Measurements from ENCODE around the gene FAM78A.
A peak's percentile ranks its signal among the peaks of the same experiment; 100 is the strongest.

The FAM78A gene

DNA sequence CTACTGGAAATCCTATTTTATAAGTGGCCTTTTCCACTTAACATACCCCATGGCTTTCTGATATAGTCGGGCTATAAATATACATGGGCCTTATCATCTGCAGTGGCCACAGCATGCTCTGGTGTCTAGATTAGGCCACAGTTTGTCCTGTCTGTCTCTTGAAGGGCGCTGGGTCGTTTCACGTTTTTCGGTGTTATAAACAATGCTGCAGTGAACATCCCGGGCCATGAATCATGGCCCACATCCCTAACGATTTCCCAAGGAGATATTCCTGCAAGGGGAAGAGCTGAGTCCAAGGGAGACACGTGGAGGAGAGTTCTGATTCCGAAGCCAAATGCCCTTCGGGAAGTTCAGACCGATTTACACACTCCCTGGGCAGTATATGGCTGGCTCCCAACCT, 21.6 kb upstream of the FAM78A start:
- Histone ChIP-seq H3K4me3 (ENCODE audit: low read length) (no peak overlapping the region), H3K4me1 (ENCODE audit: insufficient read depth, low read length) (no peaks in the 10 kb centered on the region), H3K9me3 (ENCODE audit: low read length) (peaks cover 2% of the 10 kb centered on the region), H3K36me3 (ENCODE audit: insufficient read depth, low read length) (no peaks in the 10 kb centered on the region), H3K27me3 (ENCODE audit: insufficient read depth, low read length) (no peaks in the 10 kb centered on the region), H2AFZ (ENCODE audit: low read depth, low read length) (no peak overlapping the region)

DNA sequence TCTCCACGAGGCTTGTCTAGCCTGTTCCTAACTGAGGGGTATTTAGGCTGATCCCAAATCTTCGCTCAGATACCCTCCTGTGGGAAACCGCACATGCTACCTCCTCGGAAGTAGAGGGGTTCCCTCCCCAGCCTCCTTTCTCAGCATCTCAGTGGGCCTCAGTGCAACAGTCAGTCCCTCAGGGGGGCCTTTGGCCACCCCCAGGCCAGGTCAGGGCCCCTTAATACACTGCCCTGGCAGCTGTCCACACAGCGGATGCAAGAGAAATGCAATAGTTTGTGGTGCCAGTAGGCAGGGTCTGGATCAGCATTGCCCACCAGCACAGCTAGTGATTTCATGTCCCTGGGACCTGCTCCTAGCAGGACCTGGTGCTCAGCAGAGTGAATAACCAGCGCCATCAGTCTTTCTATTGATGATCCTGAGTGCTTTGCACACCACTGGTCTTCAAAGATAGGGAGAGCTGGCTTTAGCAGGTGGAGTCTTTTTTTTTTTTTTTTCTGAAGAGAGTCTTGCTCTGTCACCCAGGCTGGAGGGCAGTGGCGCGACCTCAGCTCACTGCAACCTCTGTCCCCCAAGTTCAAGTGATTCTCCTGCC, 20.7 kb upstream of the FAM78A start:
- Histone ChIP-seq H3K4me3 (ENCODE audit: low read length) (no peak overlapping the region), H2AFZ (ENCODE audit: low read depth, low read length) (no peak overlapping the region), H3K4me1 (ENCODE audit: insufficient read depth, low read length) (no peaks in the 10 kb centered on the region), H3K9me3 (ENCODE audit: low read length) (peaks cover 2% of the 10 kb centered on the region), H3K27me3 (ENCODE audit: insufficient read depth, low read length) (no peaks in the 10 kb centered on the region), H3K36me3 (ENCODE audit: insufficient read depth, low read length) (no peaks in the 10 kb centered on the region)

DNA sequence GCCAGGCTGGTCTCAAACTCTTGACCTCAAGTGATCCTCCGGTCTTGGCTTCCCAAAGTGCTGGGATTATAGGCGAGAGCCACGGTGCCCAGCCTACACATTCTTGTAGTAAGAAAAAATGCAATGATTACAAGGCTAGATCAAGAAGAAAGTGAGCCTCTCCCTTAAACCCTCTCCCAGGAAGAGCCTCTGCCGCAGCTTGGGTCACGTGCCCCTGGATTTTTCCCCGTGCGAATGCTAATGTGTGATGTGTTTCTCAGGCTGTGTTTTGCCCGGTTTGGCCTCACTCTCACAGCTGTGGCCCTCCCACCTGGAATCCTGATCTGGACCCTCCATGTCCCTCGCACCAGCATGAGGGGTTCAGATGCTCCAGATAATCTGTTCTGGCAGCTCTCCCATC, 20.1 kb upstream of the FAM78A start:
- H3K4me3 ChIP-seq (ENCODE audit: low read length): no peak overlapping the region
- H2AFZ ChIP-seq (ENCODE audit: low read depth, low read length): no peak overlapping the region
- H3K4me1 ChIP-seq (ENCODE audit: insufficient read depth, low read length): no peaks in the 10 kb centered on the region
- H3K9me3 ChIP-seq (ENCODE audit: low read length): peaks cover 2% of the 10 kb centered on the region
- H3K36me3 ChIP-seq (ENCODE audit: insufficient read depth, low read length): no peaks in the 10 kb centered on the region
- H3K27me3 ChIP-seq (ENCODE audit: insufficient read depth, low read length): no peaks in the 10 kb centered on the region

DNA sequence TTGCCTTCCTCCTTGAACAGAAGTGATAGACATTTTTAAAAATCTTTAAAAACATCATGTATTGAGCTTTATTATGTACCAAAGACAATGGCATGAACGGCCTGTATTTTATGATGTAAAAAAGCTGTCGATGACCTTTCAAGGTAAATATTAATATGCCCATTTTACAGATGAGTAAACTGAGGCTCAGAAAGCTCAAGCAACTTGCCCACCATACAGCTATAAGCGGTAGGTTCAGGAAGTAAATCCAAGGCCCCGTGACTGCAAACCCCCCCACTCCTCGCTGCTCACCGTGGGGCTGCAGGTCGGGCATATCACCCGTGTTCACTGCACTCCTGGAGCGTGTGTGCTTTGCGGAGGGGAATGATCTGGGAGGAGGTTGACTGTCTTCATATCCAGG, 16.6 kb upstream of the FAM78A start:
- Histone ChIP-seq H3K9me3 (ENCODE audit: low read length) (no peaks in the 10 kb centered on the region), H3K4me3 (ENCODE audit: low read length) (no peak overlapping the region), H3K36me3 (ENCODE audit: insufficient read depth, low read length) (no peaks in the 10 kb centered on the region), H3K4me1 (ENCODE audit: insufficient read depth, low read length) (peaks cover 16% of the 10 kb centered on the region), H2AFZ (ENCODE audit: low read depth, low read length) (no peak overlapping the region), H3K27me3 (ENCODE audit: insufficient read depth, low read length) (no peaks in the 10 kb centered on the region)

DNA sequence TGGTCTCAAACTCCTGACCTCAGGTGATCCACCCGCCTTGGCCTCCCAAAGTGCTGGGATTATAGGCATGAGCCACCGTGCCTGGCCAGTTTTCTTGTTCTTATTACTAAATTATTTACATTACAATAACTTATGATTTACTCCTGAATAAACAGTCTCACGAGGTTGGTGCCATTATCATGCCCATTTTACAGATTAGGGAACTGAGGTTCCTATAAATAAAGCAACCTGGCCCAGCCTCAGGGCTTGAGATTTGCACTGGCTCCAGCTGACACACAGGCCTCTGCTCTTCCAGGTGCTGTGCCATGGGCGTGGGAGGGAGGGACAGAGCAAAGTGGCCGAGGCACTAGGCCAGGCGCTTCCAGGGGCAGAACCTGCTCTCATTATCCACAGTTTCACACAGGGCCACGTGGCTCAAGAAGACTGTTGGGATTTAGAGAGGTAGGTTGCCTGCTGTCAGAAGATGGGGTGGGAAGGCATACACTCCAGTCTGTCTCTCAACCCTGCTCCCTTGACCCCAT, 15.5 kb upstream of the FAM78A start:
- Histone ChIP-seq H2AFZ (ENCODE audit: low read depth, low read length) (no peak overlapping the region), H3K36me3 (ENCODE audit: insufficient read depth, low read length) (no peaks in the 10 kb centered on the region), H3K9me3 (ENCODE audit: low read length) (no peaks in the 10 kb centered on the region), H3K4me1 (ENCODE audit: insufficient read depth, low read length) (peaks cover 16% of the 10 kb centered on the region), H3K27me3 (ENCODE audit: insufficient read depth, low read length) (no peaks in the 10 kb centered on the region), H3K4me3 (ENCODE audit: low read length) (no peak overlapping the region)

DNA sequence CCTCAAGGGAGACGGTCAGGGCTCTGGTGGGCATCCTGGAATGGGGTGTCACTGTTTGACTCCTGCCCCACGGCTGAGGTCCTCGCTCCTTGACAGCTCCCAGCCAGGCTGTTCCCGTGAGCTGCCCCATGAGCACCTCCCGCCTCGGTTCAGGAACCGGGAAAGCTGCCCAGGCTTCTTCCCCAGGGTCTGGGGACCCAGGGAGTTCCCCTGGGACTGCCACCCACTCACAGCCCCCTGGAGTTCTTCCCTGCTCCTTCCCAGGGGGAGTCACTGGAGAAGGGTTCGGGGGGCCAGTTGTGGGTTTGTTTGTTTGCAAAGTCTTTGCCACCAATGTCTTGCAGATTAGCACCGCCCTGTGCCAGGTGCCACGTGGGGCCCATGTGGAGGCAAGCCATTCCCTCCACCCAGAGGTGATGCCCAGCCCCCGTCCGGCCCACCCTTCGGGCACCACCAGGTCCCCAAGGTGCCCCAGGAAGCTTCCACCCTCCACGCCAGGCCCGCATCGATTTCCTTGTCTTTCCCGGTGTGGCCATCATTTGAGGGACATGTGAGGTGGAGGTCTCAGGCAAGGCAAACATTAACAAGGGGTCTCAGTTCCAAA, 14.6 kb upstream of the FAM78A start:
- Histone ChIP-seq H3K27me3 (ENCODE audit: insufficient read depth, low read length) (no peaks in the 10 kb centered on the region), H3K36me3 (ENCODE audit: insufficient read depth, low read length) (no peaks in the 10 kb centered on the region), H2AFZ (ENCODE audit: low read depth, low read length) (no peak overlapping the region), H3K4me3 (ENCODE audit: low read length) (no peak overlapping the region), H3K4me1 (ENCODE audit: insufficient read depth, low read length) (peaks cover 16% of the 10 kb centered on the region), H3K9me3 (ENCODE audit: low read length) (no peaks in the 10 kb centered on the region)

DNA sequence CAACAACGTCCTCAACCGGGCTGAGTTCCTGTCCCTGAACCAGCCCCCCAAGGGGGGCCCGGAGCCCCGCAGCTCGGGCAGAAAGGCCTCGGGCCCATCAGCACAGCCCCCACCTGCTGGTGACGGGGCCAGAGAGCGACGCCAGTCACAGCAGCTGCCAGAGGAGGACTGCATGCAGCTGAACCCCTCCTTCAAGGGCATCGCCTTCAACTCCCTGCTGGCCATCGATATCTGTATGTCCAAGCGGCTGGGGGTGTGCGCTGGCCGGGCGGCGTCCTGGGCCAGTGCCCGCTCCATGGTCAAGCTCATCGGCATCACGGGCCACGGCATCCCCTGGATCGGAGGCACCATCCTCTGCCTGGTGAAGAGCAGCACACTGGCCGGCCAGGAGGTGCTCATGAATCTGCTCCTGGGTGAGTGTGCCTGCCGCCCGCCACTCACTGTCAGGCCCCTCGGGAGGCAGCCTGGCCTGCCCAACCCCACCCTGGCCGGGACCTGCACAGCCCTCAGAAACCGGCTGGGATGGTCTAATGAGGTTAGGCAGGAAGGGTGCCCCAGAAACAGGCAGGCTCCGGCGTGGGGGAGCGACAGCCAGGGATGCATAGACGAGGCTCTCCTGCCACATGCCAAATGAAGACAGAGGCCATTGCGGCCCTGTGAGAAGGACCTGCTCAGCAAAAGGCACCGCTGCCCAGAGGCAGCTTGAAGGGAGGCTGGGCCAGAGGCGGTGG, 13.9 kb upstream of the FAM78A start:
- peaks cover 16% of the 10 kb centered on the region for H3K4me1 ChIP-seq (ENCODE audit: insufficient read depth, low read length)
- no peaks in the 10 kb centered on the region for H3K9me3 ChIP-seq (ENCODE audit: low read length)
- H3K4me3 ChIP-seq (ENCODE audit: low read length): peak overlapping the region; percentile 23
- no peaks in the 10 kb centered on the region for H3K36me3 ChIP-seq (ENCODE audit: insufficient read depth, low read length)
- H3K27me3 ChIP-seq (ENCODE audit: insufficient read depth, low read length): no peaks in the 10 kb centered on the region
- peak overlapping the region; percentile 59 for H2AFZ ChIP-seq (ENCODE audit: low read depth, low read length)

DNA sequence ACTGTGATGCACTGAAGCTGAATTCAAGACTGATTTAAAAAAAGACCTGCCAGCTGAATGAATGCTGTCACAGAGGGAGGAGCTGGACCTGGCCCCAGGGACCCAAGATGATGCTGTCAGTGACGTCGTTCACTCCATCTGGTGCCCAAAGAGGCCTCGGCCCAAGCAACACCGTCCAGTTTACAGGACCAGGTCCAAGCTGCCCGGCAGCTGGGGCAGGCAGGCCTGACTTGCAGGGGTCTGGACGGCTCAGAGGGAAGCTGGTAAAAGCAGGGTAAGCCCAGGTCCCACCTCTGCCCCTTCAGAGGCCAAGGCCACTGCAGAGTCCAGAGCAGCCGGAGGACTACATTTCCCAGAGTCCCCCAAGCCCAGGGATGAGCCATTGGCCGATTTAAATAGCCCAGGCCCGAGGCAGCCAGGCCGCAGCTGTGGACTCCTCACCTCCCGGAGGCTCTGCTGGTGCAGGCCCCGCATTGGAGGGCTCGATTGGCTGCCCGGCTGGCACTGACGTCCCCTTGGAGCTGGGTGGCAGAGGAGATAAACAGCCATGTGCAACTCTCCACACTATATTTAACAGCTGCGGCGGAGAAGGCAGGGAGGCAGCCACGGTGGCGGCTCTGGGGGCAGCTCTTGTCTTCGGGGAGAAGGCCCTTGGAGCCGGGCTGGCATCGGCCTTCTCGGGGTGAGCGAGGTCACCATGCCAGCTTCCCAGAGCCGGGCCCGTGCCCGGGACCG, 13.2 kb upstream of the FAM78A start, which contains the start of gene PLPP7:
Gene PLPP7, plus strand, starts transcription at position 423 of the 735 bp plus-strand sequence. Its CDS starts 275 bp downstream, at position 698.
- Histone ChIP-seq H3K27me3 (ENCODE audit: insufficient read depth, low read length) (peaks cover under 1% of the 10 kb centered on the region), H3K36me3 (ENCODE audit: insufficient read depth, low read length) (no peaks in the 10 kb centered on the region), H3K9me3 (ENCODE audit: low read length) (no peaks in the 10 kb centered on the region), H2AFZ (ENCODE audit: low read depth, low read length) (peak within 1 kb of the TSS; percentile 59), H3K4me1 (ENCODE audit: insufficient read depth, low read length) (peaks cover 16% of the 10 kb centered on the region), H3K4me3 (ENCODE audit: low read length) (peak within 1 kb of the TSS; percentile 23)

DNA sequence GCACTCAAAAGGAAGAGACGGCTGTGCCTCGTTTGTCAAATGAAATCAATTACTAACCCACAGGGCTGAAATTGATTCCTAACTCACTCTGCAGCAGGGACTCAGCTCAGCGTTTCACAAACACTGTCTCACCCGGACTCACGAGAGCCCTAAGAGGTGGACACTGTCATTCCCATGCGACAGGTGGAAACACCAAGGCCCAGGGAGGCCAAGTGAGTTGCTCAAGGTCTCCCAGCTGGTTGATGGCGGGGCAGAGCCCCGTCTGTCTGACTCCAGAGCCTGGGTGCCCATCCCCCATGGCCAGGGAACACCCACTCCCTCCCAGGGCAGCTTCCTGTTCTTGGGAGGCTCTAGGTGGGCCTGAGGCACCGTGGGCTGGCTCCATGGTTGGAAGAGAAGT, 11.9 kb upstream of the FAM78A start:
- no peaks in the 10 kb centered on the region for H3K36me3 ChIP-seq (ENCODE audit: insufficient read depth, low read length)

DNA sequence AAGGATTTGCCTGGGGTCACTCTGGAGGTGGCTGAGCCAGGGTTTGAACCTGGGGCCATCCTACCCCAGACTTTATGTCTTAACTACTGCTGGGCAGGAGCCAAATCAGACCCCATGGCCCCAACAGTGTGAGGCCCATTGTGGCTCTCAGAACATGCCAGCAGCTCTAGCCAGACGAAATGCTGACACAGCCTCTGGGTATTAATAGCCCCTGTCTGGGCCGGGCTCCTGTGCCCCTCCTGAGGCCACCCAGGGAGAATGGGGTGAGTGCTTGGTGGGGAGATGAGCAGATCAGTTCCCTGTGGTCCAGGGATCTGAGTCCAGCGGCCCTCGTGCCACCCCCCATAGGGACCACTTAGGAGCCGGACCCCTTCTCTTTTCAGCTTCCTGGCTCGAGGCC, 11.0 kb upstream of the FAM78A start:
- Histone ChIP-seq H3K4me3 (ENCODE audit: low read length) (no peak overlapping the region), H3K4me1 (ENCODE audit: insufficient read depth, low read length) (peaks cover 18% of the 10 kb centered on the region), H3K36me3 (ENCODE audit: insufficient read depth, low read length) (no peaks in the 10 kb centered on the region), H3K27me3 (ENCODE audit: insufficient read depth, low read length) (peaks cover 16% of the 10 kb centered on the region), H3K9me3 (ENCODE audit: low read length) (no peaks in the 10 kb centered on the region), H2AFZ (ENCODE audit: low read depth, low read length) (no peak overlapping the region)

More for the DNA sequence above, 11.9 kb upstream of the FAM78A start:
- Histone ChIP-seq H3K4me1 (ENCODE audit: insufficient read depth, low read length) (peaks cover 17% of the 10 kb centered on the region), H3K27me3 (ENCODE audit: insufficient read depth, low read length) (peaks cover 11% of the 10 kb centered on the region), H3K4me3 (ENCODE audit: low read length) (no peak overlapping the region), H2AFZ (ENCODE audit: low read depth, low read length) (no peak overlapping the region), H3K9me3 (ENCODE audit: low read length) (no peaks in the 10 kb centered on the region)

DNA sequence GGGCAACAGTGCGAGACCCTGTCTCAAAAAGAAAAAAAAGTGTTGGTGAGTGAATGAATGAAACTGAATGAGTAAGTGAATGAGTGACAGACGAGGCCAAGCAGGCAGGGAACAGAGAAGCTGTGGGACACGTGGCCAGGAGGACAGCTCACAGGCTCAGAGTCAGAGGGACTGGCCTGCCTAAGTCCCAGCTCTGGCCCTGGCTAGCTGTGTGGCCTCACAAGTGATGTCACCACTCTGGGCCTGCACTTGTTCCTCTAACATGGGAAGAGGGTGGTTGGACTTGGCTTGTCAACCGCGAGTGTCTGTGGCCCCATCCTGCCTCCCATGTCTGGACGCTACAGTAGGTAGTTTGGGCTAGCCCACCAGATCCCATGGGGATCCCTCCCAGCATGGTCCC, 8.5 kb upstream of the FAM78A start:
- H3K9me3 ChIP-seq (ENCODE audit: low read length): no peaks in the 10 kb centered on the region
- peaks cover 32% of the 10 kb centered on the region for H3K27me3 ChIP-seq (ENCODE audit: insufficient read depth, low read length)
- H2AFZ ChIP-seq (ENCODE audit: low read depth, low read length): no peak overlapping the region
- H3K36me3 ChIP-seq (ENCODE audit: insufficient read depth, low read length): no peaks in the 10 kb centered on the region
- H3K4me1 ChIP-seq (ENCODE audit: insufficient read depth, low read length): peaks cover 24% of the 10 kb centered on the region
- H3K4me3 ChIP-seq (ENCODE audit: low read length): no peak overlapping the region

DNA sequence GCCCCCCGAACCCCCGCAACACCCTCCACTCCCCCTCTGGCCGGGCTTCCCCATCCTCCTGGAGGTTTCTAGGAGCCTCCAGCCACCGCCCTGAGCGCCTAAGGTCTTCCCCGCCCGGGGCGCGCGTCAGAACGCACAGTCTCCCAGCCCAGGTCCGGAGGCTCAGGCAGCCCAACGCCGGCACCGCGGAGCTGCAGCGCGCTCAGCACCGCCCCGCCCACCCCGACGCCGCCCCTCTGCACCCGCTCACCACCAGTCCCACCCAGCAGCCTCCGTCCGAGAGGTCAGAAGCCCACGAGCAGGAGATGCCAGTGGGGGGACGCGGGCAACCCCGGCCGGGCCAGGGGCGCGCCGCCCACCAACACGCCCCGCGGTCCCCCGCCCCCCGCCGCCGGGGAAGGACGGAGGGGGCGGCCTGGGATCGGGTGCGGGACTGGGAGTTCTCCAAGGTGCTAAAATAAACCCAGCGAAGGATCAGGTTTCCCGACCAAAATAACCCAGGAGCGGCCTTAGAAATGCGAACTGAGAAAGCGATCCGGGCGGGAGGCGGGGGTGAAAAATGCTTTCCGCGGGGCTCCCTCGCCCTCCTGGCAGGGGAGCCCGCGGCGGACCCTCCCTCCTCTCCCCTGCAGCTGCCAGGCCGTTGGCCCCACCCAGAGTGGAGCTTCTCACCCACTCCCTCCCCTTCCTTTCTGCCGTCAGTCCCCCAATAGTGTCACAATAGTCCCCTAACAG, 6.5 kb upstream of the FAM78A start:
- Histone ChIP-seq H2AFZ (ENCODE audit: low read depth, low read length) (peak overlapping the region; percentile 26), H3K9me3 (ENCODE audit: low read length) (no peaks in the 10 kb centered on the region), H3K4me3 (ENCODE audit: low read length) (no peak overlapping the region), H3K4me1 (ENCODE audit: insufficient read depth, low read length) (peaks cover 16% of the 10 kb centered on the region), H3K36me3 (ENCODE audit: insufficient read depth, low read length) (no peaks in the 10 kb centered on the region), H3K27me3 (ENCODE audit: insufficient read depth, low read length) (peaks cover 36% of the 10 kb centered on the region)
